ENCODE results near the gene CST4.
A peak's percentile ranks its signal among the peaks of the same experiment; 100 is the strongest.
"Not testable (repeated sequence)": the region's sequence is repeated elsewhere in the genome, so short reads cannot be mapped to it uniquely, and the experiment has no call there.

Gene CST4

DNA sequence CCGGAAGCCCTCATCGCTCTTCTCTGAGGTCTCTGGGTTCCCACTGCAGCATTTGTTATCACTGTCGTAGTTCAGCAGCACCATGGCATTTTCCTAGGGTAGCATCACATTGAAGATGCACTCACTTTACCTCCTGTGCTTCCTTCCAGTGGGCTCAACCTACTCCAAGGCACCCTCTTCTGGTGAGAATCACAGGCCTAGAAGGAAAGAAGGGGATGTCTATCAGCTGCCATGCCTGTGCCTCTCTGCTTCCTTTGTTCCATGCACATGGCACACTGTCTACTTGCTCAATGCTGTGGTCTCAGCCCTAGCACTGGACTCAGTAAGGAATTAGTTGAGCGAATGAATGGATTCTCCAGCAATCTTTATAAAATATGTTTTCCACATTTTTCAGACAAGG, 22.6 kb downstream of the CST4 start:
- no peak for DNase-seq (ENCODE audit: extremely low read depth, low read depth)
- peak; percentile 10 for TF ChIP-seq CTCF (IDR thresholded peaks at IDR 0.05; ENCODE audit: low read depth, low read length, missing control alignments)
- H3K4me3 ChIP-seq (replicated peaks; ENCODE audit: low read depth, low read length) = no peak overlapping the region

- no peak for DNase-seq (ENCODE audit: extremely low read depth, low read depth)
- H3K4me3 ChIP-seq (replicated peaks; ENCODE audit: low read depth, low read length) = no peak overlapping the region
- no peak for TF ChIP-seq CTCF (IDR thresholded peaks at IDR 0.05; ENCODE audit: low read depth, low read length, missing control alignments)
These were observed 23.9 kb downstream of the CST4 start for GRCh38 chr20:23664954-23665353.

- not testable (repeated sequence) for H3K4me3 ChIP-seq (replicated peaks; ENCODE audit: low read depth, low read length); DNase-seq (ENCODE audit: extremely low read depth, low read depth)
These were observed 24.8 kb downstream of the CST4 start for GRCh38 chr20:23664046-23664445.

GRCh38 chr20:23663180-23663579, 25.7 kb downstream of the CST4 start:
- DNase-seq (ENCODE audit: extremely low read depth, low read depth) = no peak
- no peak for TF ChIP-seq CTCF (IDR thresholded peaks at IDR 0.05; ENCODE audit: low read depth, low read length, missing control alignments)
- no peak overlapping the region for H3K4me3 ChIP-seq (replicated peaks; ENCODE audit: low read depth, low read length)

GRCh38 chr20:23662276-23662870, 26.5 kb downstream of the CST4 start:
- no peak for DNase-seq (ENCODE audit: extremely low read depth, low read depth)
- H3K4me3 ChIP-seq (replicated peaks; ENCODE audit: low read depth, low read length) = no peak overlapping the region
- TF ChIP-seq CTCF (IDR thresholded peaks at IDR 0.05; ENCODE audit: low read depth, low read length, missing control alignments) = no peak

DNA sequence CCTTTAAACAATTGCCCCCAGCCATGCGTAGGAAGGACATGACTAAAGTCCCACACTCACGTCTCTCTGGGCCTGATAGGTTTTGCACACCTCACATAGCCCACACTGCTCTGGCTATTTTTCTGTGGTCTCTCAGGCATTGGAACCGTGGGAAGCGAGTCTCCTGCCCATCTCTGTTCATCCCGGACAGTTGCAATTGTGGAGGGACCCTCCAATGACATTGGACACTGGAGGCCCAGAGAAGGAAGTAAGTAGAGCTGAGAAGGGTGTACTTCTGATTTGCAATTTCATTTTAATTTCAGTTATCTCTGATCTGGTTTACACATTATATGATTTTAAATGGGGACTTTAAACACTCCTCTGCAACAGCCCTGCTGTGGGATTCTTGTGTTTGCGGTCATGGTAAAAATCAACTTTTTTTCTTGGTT, 27.8 kb downstream of the CST4 start:
- TF ChIP-seq CTCF (IDR thresholded peaks at IDR 0.05; ENCODE audit: low read depth, low read length, missing control alignments) = no peak
- no peak overlapping the region for H3K4me3 ChIP-seq (replicated peaks; ENCODE audit: low read depth, low read length)
- DNase-seq (ENCODE audit: extremely low read depth, low read depth) = no peak

DNA sequence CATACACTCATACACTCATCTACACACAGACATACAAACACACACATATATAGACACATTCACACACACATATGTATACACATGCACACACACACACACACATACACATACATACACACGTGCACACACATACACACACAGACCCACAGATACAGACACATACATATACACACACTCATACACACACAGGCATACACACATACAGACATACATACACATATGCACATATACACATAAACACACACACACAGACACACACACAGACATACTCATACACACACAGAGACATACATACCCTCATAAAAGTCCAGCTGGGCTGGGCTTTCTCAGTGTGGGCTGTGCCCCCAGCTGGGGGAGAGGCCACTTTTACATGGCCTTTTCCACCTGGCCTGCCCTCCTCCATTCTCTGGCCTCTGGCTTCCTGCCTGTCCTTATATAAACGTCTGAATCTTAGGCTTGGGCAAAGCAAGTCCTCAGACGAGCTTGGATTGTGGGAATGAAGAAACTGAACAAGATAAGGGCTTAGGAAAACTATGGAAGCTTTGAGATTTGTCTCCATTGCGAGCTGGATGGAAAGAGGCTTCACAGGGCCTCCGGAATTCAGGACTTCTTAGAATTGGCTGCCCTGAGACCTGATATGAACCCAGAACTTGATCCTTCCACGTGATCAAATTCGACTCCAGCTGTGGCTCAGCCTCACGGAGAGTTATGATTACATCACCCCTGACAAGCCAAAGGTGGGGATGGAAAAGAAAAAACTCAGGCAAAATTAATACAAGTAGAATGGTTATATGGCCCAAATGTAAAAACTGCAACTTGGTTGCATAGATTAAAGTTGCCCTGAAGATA, 28.6 kb downstream of the CST4 start:
- no peak overlapping the region for H3K4me3 ChIP-seq (replicated peaks; ENCODE audit: low read depth, low read length)
- no peak for DNase-seq (ENCODE audit: extremely low read depth, low read depth)
- TF ChIP-seq CTCF (IDR thresholded peaks at IDR 0.05; ENCODE audit: low read depth, low read length, missing control alignments) = no peak

GRCh38 chr20:23659610-23659988, 29.2 kb downstream of the CST4 start:
- not testable (repeated sequence) for H3K4me3 ChIP-seq (replicated peaks; ENCODE audit: low read depth, low read length); DNase-seq (ENCODE audit: extremely low read depth, low read depth)

All from HFF-Myc (cell line).